GM18526 (cell line): ENCODE data around the gene SNRNP200.
A peak's percentile ranks its signal among the peaks of the same experiment; 100 is the strongest.

Experiments used
- POLR2A ChIP-seq: IDR thresholded peaks from 3 replicates; pipeline ENCODE4 v1.6.1; 2011; ENCODE audit not compliant: insufficient read length; ENCODE audit errors: extremely low read depth

Gene SNRNP200

GRCh38 chr2:96330407-96330806 is 25.1 kb upstream of the SNRNP200 start:
- no peak for TF ChIP-seq POLR2A

GRCh38 chr2:96329874-96330273 is 24.5 kb upstream of the SNRNP200 start:
- no peak for TF ChIP-seq POLR2A

GRCh38 chr2:96329456-96329855 is 24.1 kb upstream of the SNRNP200 start:
- no peak for TF ChIP-seq POLR2A

- TF ChIP-seq POLR2A: no peak
Observed at GRCh38 chr2:96326990-96327820, 21.9 kb upstream of the SNRNP200 start.

- no peak for TF ChIP-seq POLR2A
Observed at GRCh38 chr2:96326564-96326963, 21.2 kb upstream of the SNRNP200 start.

- TF ChIP-seq POLR2A: peak; percentile 56
Observed at GRCh38 chr2:96325884-96326255, 20.5 kb upstream of the SNRNP200 start.

- peak; percentile 61 for TF ChIP-seq POLR2A
Observed at GRCh38 chr2:96325041-96325883, 19.9 kb upstream of the SNRNP200 start, which contains the start of gene ITPRIPL1. ITPRIPL1 (plus strand) TSS chr2:96325317; CDS start chr2:96325840, 523 bp downstream.

GRCh38 chr2:96324721-96325040 is 19.3 kb upstream of the SNRNP200 start:
- no peak for TF ChIP-seq POLR2A

- TF ChIP-seq POLR2A: no peak
Observed at GRCh38 chr2:96323849-96324248, 18.5 kb upstream of the SNRNP200 start.

- peak; percentile 10 for TF ChIP-seq POLR2A
Observed at GRCh38 chr2:96320728-96321622, 15.6 kb upstream of the SNRNP200 start.

- TF ChIP-seq POLR2A: no peak
Observed at GRCh38 chr2:96320326-96320725, 15.0 kb upstream of the SNRNP200 start.

GRCh38 chr2:96319396-96319795 is 14.1 kb upstream of the SNRNP200 start:
- no peak for TF ChIP-seq POLR2A

GRCh38 chr2:96318723-96319122 is 13.4 kb upstream of the SNRNP200 start:
- TF ChIP-seq POLR2A: no peak

GRCh38 chr2:96317584-96317997 is 12.2 kb upstream of the SNRNP200 start:
- TF ChIP-seq POLR2A: no peak

- TF ChIP-seq POLR2A: no peak
Observed at GRCh38 chr2:96316999-96317398, 11.7 kb upstream of the SNRNP200 start.
